CD4-positive, alpha-beta T cell treated with Interleukin-4 for 4 hours (primary cell): ENCODE measurements around the gene ATP11B.
"Not testable (repeated sequence)": the region's sequence is repeated elsewhere in the genome, so short reads cannot be mapped to it uniquely, and the experiment has no call there.

ENCODE experiments used
- DNase-seq: peaks from one replicate; pipeline ENCODE4 v3.0.0-alpha.2; 2020

Gene ATP11B

DNA sequence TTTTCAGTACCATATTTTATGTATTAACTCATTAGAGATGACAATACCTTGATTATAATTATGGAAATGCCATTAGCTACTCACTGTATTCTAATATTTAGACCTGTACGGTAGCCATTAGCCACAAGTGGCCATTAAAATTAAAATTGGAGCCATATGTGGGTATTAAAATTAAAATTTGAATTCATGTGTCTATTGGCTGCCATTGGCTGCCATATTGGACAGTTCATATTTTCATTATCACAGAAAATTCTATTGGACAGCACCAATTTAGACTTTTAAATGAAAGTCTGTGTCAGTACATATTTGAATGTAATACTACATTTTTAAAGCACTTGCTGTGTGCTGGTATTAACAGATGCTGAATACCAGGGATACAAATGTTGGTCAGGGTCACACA, 3.0 kb downstream of the ATP11B start:
- DNase-seq, result no peak

DNA sequence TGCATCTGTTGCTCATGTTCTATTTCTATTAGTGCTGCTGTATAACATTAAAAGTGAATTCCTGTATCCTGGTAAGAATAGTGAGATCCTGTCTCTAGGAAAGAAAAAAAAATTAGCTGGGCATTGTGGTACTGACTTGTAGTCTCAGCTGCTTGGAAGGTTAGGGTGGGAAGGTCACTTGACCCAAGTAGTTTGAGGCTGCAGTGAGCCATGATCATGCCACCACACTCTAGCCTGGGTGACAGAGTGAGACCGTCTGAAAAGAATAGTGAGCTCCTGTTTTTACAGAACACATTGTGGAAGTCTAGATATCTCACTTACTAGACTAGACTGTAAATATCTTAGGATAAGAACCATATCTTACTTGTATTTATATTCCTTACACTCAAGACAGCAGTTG, 4.6 kb downstream of the ATP11B start:
- no peak for DNase-seq

DNA sequence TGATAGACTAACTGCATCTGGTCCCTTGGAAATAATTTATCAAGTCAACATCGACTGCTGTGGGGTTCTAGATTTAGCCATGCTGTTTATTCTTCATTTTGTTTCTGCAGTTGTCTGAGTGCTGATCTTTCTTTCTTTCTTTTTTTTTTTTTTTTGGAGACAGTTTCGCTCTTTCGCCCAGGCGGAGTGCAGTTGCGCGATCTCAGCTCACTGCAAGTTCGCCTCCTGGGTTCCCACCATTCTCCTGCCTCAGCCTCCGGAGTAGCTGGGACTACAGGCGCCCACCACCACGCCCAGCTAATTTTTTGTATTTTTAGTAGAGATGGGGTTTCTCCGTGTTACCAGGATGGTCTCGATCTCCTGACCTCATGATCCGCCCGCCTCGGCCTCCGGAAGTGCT, 5.8 kb downstream of the ATP11B start:
- DNase-seq, result not testable (repeated sequence)

DNA sequence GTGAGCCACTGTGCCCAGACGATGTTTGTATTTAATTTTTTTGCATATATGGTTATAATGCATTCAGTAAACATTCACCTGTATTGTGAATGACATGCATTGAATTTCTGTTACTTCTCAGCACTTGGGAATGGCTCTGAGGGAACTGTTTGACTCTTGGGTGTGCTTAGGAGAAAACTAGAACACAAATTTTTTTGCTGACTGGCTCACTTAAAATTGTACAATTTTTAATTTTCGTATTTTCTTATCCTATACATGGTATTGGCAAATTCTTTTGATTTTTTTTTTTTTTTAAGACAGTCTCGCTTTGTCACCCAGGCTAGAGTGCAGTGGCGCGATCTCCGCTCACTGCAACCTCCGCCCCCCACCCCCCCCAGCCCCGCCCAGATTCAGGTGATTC, 7.2 kb downstream of the ATP11B start:
- no peak for DNase-seq

DNA sequence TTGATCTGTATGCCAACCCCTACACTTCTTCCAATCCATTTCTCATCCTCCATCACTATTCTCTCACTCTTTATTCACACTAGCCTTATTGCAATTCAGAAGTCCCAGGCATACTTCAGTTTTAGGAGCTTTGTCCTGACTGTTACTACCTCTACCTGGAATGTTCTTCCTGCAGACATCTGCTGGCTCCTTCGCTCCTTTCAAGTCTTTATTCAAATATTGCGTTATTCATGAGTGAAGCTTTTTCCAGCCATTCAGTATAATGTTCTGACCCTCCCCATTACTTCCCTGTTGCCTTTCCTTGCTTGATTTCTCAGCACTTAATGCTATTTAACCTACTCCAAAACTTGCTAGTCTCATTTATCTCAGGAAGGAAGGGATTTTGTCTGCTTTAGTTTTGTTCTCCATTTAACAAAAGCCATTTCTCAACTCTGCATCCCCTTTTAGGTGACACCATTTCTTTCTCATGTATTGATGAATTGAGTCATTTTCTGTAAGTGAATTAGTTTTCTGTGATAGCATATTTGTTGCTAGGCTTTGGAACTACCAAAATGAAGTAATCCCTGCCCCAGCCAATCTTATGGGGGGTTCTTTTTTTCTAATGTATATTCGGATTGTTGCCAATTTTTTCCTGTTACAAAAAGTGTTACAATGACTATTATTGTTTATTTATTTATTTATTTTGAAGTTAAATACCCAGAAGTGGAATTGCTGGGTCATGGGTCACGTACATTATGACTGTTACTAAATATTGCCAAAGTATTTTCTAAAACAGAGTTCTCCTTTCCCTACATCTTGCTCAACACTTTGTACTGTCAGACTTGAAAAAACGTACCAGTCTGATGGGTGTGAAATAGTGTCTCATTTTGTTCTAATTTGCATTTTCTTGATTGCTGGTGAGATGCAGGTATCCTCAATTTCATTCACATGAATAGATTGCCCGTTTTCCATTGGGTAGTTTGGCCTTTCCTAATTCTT, 9.4 kb downstream of the ATP11B start:
- DNase-seq, result no peak

DNA sequence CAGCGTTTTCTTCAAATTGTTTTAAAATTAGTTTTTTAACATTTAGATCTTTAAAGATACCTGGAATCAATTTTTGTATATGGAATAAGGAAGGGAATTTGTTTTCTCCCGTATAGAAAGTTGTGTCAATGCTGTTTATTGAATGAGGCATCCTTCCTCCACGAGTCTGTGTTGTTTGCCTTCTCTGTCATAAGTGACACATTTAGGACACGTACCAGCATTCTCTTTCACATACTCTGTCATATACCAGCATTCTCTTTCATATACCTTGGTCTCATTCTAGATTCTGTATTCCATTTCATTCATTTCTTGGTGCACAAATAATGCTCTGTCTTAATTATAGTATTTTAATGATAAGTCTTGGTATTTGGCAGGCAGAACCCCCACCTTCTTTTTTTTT, 10.3 kb downstream of the ATP11B start:
- DNase-seq, result no peak

- DNase-seq, result no peak
Measured at GRCh38 chr3:182807061-182807460, 13.8 kb downstream of the ATP11B start.

GRCh38 chr3:182808041-182808770, 14.9 kb downstream of the ATP11B start:
- no peak for DNase-seq

GRCh38 chr3:182809531-182809930, 16.2 kb downstream of the ATP11B start:
- DNase-seq, result no peak

- DNase-seq, result no peak
Measured at GRCh38 chr3:182810574-182811268, 17.4 kb downstream of the ATP11B start.

GRCh38 chr3:182811269-182811596, 17.9 kb downstream of the ATP11B start:
- DNase-seq, result no peak

DNA sequence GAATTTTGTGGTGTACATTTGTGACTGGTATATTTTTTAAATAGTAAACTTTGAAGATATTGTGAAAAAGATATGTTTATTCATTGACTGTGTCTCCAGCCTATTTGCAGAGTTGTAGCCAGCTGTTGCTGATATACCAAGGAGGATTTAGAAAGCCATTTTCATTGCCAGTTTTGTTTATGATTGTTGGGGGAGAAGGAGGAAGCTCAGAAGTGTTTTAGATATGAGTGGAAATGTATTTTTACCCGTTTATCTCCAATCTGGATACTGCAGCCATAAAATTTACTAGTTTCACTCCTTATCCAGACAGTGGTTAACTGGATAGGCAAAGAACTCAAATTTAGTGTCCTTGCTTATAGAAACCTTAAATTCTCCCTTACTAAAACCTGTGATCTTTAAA, 18.8 kb downstream of the ATP11B start:
- DNase-seq, result no peak

- no peak for DNase-seq
Measured at GRCh38 chr3:182814419-182815062, 21.2 kb downstream of the ATP11B start.

DNA sequence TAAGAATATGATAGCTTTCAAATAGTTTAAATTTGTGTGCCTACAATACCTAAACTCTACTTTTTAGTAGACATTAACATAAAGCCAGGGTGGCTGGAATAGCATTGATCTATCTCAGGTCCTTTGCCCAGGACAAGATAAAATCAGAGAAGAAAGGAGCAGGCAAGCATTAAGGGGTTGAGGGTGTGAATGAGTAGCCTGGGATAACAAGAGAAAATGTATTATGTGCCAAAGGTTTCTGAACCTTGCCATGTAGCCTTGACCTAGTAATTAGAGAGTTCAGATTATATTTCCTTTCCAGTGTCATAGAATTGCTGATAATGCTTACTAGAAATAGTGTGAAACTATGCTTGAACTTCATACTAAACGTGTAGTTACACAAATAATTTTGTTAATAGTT, 22.9 kb downstream of the ATP11B start:
- no peak for DNase-seq

- no peak for DNase-seq
Measured at GRCh38 chr3:182818296-182818978, 25.1 kb downstream of the ATP11B start.

DNA sequence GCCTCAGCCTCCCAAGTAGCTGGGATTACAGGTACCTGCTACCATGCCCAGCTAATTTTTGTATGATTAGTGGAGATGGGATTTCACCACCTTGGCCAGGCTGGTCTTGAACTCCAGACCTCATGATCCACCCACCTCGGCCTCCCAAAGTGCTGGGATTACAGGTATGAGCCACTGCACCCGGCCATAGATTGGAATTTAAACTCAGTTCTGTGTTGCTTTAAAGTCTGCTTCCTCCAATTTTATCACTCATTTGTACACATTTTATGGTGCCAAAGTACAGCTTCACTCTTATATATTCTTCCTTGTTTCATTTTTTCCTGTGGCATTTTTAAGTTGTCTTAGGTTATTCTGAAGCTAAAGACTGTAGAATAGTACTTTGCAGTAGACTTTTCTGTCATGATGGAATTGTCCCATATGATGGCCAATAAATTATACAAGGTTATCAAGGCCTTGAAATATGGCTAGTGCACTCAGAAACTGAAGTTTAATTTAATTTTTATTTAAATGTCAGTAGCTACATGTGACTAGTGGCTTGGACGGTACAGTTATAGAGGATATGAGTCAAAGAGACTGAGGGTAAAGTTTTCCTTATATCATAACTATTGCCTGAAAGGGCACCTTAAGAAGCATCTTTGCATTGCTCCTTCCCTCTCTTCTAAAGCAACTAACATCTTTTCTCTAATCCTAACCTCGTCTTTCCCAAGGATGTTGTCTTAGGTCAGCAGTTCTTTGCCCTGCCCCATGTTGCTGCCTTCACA, 28.1 kb downstream of the ATP11B start:
- DNase-seq, result no peak

- not testable (repeated sequence) for DNase-seq
Measured at GRCh38 chr3:182822260-182822659, 29.0 kb downstream of the ATP11B start.

- DNase-seq, result no peak
Measured at GRCh38 chr3:182824957-182825356, 31.7 kb downstream of the ATP11B start.

DNA sequence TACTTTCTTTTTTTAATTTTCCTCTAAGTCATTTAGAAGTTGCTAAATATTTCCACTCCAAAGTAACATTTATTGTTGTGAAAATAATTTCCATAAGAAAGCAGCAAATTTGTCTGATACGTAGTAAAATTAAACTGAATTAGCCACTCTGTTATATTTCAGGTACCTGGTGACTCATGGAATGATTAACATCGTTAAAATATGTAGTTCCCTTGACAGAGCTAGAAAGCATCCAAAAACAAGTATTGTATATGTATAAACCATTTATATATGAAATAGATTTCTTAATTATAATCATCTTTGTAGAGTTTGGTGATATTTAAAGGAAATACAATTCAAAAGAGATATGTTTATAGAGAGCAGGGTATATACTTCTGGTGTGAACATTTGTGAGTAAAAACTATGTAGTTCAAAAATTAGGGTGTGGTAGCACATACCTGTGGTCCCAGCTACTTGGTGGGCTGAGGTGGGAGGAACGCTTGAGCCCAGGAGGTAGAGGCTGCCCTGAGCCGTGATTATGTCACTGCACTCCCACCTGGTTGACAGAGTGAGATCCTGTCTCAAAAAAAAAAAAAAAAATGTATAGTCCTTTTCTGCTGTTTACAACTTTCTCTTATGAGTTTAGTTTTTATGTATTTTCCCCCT, 36.6 kb downstream of the ATP11B start:
- no peak for DNase-seq

DNA sequence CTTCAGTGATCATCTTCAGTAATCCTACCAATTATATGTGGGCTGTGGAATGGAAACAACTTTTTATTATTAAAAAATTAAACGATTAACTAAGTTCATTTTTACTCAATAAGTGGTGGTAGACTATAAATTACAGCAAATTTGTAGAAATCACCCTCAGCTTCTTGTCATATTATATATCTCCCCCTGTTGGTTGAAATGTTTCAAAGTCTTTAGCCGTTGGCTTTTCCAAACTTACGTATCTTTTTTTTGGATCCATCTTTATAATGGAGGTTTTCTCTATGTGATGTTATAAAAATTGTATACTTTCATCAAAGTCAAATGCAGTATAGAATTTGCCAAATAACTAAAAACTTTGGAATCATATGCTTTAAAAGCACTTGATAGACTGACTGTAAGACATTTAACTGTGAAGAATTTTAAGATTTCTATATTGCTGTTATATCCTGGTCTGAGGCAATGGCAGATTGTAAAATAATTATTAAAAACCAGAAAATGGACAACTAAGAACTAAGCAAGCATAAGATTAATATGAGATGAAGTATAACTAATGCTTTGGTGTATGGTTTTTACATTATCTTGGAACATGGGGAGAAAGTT, 44.7 kb downstream of the ATP11B start:
- peak; percentile 19 for DNase-seq

- DNase-seq, result no peak
Measured at GRCh38 chr3:182843478-182843877, 50.2 kb downstream of the ATP11B start.
